Stimulated activated CD4-positive, alpha-beta T cell treated with anti-CD3 and anti-CD28 coated beads, Interleukin-4, amount 100 ng/mL, for 48 hours (primary cell): ENCODE measurements around the gene WNT9B.

ENCODE experiments used
- DNase-seq, 2 donors: peaks; one replicate each; pipeline ENCODE4 v3.0.0-alpha.2; 2020; ENCODE audit warnings: low read depth in 2 of 2

The WNT9B gene

GRCh38 chr17:46883871-46884520 lies 32.6 kb downstream of the WNT9B start:
- DNase-seq, result no peak

GRCh38 chr17:46884552-46884951 lies 33.2 kb downstream of the WNT9B start:
- DNase-seq, result no peak

GRCh38 chr17:46885415-46886309 lies 34.3 kb downstream of the WNT9B start:
- DNase-seq, result no peak

GRCh38 chr17:46886310-46886663 lies 34.9 kb downstream of the WNT9B start:
- no peak for DNase-seq

GRCh38 chr17:46887717-46888116 lies 36.3 kb downstream of the WNT9B start:
- DNase-seq, result no peak

- DNase-seq, result no peak
These were observed 37.3 kb downstream of the WNT9B start for GRCh38 chr17:46888727-46889126.

- DNase-seq, result no peak
These were observed 38.1 kb downstream of the WNT9B start for GRCh38 chr17:46889519-46889918.

- no peak for DNase-seq
These were observed 38.7 kb downstream of the WNT9B start for GRCh38 chr17:46889992-46890564.

GRCh38 chr17:46890638-46891037 lies 39.3 kb downstream of the WNT9B start:
- DNase-seq, result no peak

- no peak for DNase-seq
These were observed 40.9 kb downstream of the WNT9B start for GRCh38 chr17:46892192-46892703.

- no peak for DNase-seq
These were observed 42.6 kb downstream of the WNT9B start for GRCh38 chr17:46894024-46894423.

GRCh38 chr17:46894476-46895151 lies 43.2 kb downstream of the WNT9B start:
- DNase-seq, result no peak

- DNase-seq, result no peak
These were observed 43.8 kb downstream of the WNT9B start for GRCh38 chr17:46895171-46895570.

- no peak for DNase-seq
These were observed 45.6 kb downstream of the WNT9B start for GRCh38 chr17:46896991-46897390.

- DNase-seq, result no peak
These were observed 47.0 kb downstream of the WNT9B start for GRCh38 chr17:46898364-46898763.

- DNase-seq, result no peak
These were observed 47.5 kb downstream of the WNT9B start for GRCh38 chr17:46898860-46899259.

- DNase-seq, result no peak
These were observed 49.9 kb downstream of the WNT9B start for GRCh38 chr17:46901291-46901690.

GRCh38 chr17:46903762-46904672 lies 52.6 kb downstream of the WNT9B start:
- DNase-seq, result no peak

GRCh38 chr17:46908068-46908737 lies 56.8 kb downstream of the WNT9B start:
- no peak for DNase-seq

- DNase-seq, result no peak
These were observed 59.0 kb downstream of the WNT9B start for GRCh38 chr17:46910179-46910927.
